MCF 10A (cell line): ENCODE data around the gene ZNF30. TPM values are rescaled to one million over a fixed set of nuclear protein-coding genes. Genes with fewer than 3 reads are reported as not detected.

Experiments used
- BruUV-seq: library from RNA; stranded (reverse); fragments of 400-500 nt; replicated peaks from 2 replicates; lab custom pipeline; 2021; lab: Mats Ljungman, UMichigan
- CTCF ChIA-PET: fragments of 300-600 bp; sonication (Branson Sonifier 250); formaldehyde crosslinking; extraction: SDS; loops from one replicate; lab custom pipeline; 2021; ENCODE audit warnings: antibody characterized with exemption, inconsistent platforms; lab: Yijun Ruan, JAX
- POLR2A ChIA-PET: fragments of 300-600, 350-650 bp; sonication (Branson Sonifier 250); formaldehyde crosslinking; extraction: SDS; loops from one replicate; lab custom pipeline; 2020; ENCODE audit warnings: antibody characterized with exemption, inconsistent platforms; lab: Yijun Ruan, JAX
- DNase-seq: peaks from one replicate; pipeline ENCODE4 v3.0.0-alpha.2; 2018; ENCODE audit not compliant: unreplicated experiment
- H3K27ac Mint-ChIP-seq: one replicate; pipeline ENCODE4 v1.8.0; 2022; ENCODE audit warnings: mild to moderate bottlenecking, low read depth, mixed read lengths; ENCODE audit not compliant: unreplicated experiment
- H3K27me3 Mint-ChIP-seq: one replicate; pipeline ENCODE4 v1.8.0; 2022; ENCODE audit warnings: mixed read lengths; ENCODE audit not compliant: insufficient read depth, unreplicated experiment
- H3K36me3 Mint-ChIP-seq: one replicate; pipeline ENCODE4 v1.8.0; 2022; ENCODE audit warnings: mild to moderate bottlenecking, moderate library complexity, mixed read lengths; ENCODE audit not compliant: insufficient read depth, unreplicated experiment
- H3K4me1 Mint-ChIP-seq: one replicate; pipeline ENCODE4 v1.8.0; 2022; ENCODE audit warnings: mixed read lengths; ENCODE audit not compliant: insufficient read depth, unreplicated experiment
- H3K4me3 Mint-ChIP-seq: one replicate; pipeline ENCODE4 v1.8.0; 2022; ENCODE audit warnings: mild to moderate bottlenecking, moderate library complexity, mixed read lengths; ENCODE audit not compliant: unreplicated experiment
- H3K9me3 Mint-ChIP-seq: one replicate; pipeline ENCODE4 v1.8.0; 2022; ENCODE audit warnings: mixed read lengths; ENCODE audit not compliant: unreplicated experiment
- intact Hi-C: fragments of 100-400 bp; cut with micrococcal nuclease; formaldehyde crosslinking; loops from 2 replicates; pipeline ENCODE4 v1.14.1; 2022
- total RNA-seq: library from RNA; stranded (reverse); gene quantifications from 2 replicates; pipeline ENCODE4 v1.2.3, GENCODE V29; 2022
- TF ChIP-seq, protein P1 (sequence below): fragments of 200-600 bp; IDR thresholded peaks from one replicate; pipeline ENCODE4 v1.8.0; 2022; ENCODE audit warnings: antibody characterized with exemption, mild to moderate bottlenecking; ENCODE audit not compliant: unreplicated experiment

Gene ZNF30
- total RNA-seq, 1 experiment from 2014 or later: 4.0 TPM

DNA sequence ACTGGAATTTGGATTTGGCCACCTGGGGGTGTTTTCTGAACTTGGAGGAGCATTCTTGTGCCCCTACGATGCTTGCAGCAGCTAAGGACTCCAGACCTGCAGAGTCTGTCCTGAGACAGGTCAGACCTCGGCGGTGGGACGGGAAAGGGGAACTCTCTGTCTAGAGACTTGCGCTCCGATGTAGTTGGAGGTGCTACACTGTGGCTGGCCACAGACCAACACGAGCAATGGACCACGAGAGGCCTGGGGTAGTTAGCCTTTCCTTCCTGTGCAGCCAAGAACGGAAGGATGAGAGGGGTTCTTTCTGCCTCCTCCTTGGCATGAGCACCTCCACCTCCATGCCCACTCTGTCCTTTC lies 67.6 kb downstream of the ZNF30 start:
- no TSS peak for BruUV-seq
- Mint-ChIP-seq H3K36me3 (no peaks in the 10 kb centered on the region), H3K9me3 (no peaks in the 10 kb centered on the region), H3K4me3 (no peak overlapping the region), H3K27me3 (peaks cover 13% of the 10 kb centered on the region), H3K27ac (no peak overlapping the region), H3K4me1 (peaks cover 7% of the 10 kb centered on the region)
- intact Hi-C loops: no loop called here
- no peak for DNase-seq
- TF ChIP-seq, protein P1, sequence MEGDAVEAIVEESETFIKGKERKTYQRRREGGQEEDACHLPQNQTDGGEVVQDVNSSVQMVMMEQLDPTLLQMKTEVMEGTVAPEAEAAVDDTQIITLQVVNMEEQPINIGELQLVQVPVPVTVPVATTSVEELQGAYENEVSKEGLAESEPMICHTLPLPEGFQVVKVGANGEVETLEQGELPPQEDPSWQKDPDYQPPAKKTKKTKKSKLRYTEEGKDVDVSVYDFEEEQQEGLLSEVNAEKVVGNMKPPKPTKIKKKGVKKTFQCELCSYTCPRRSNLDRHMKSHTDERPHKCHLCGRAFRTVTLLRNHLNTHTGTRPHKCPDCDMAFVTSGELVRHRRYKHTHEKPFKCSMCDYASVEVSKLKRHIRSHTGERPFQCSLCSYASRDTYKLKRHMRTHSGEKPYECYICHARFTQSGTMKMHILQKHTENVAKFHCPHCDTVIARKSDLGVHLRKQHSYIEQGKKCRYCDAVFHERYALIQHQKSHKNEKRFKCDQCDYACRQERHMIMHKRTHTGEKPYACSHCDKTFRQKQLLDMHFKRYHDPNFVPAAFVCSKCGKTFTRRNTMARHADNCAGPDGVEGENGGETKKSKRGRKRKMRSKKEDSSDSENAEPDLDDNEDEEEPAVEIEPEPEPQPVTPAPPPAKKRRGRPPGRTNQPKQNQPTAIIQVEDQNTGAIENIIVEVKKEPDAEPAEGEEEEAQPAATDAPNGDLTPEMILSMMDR: no peak
- CTCF ChIA-PET: interaction anchor here (0.9 to 1.2 kb wide), 2 partner anchors 16 to 19 kb away, joined by 3 to 4 read pairs; no protein-coding TSS in a partner anchor
- POLR2A ChIA-PET: interaction anchor here (0.7 kb wide), 1 partner anchor 12 kb away, joined by 7 read pairs; no protein-coding TSS in a partner anchor

Other genes starting within 250 kb of the ZNF30 start
- not detected in 2 replicates for gene SCGB2B2, start 249.7 kb upstream of the ZNF30 start, total RNA-seq
- gene ZNF302, start 249.2 kb upstream of the ZNF30 start, total RNA-seq: 3.9 and 4.9 TPM in 2 replicates
- 8.1 and 9.0 TPM in 2 replicates for gene ZNF181, start 192.7 kb upstream of the ZNF30 start, total RNA-seq
- 4.1 and 4.6 TPM in 2 replicates for gene ZNF599, start 153.7 kb upstream of the ZNF30 start, total RNA-seq
- 0.40 and 1.0 TPM in 2 replicates for gene ZNF792, start 37.3 kb downstream of the ZNF30 start, total RNA-seq
- gene GRAMD1A, start 73.4 kb downstream of the ZNF30 start, total RNA-seq: 46.7 and 48.1 TPM in 2 replicates
- 0.19 and 0.27 TPM in 2 replicates for gene SCN1B, start 103.6 kb downstream of the ZNF30 start, total RNA-seq
- not detected in 2 replicates for gene HPN, start 114.8 kb downstream of the ZNF30 start, total RNA-seq
- 4.3 and 6.9 TPM in 2 replicates for gene FXYD3, start 188.9 kb downstream of the ZNF30 start, total RNA-seq
- gene LGI4, start 208.2 kb downstream of the ZNF30 start, total RNA-seq: 0.91 TPM in 1 of 2 replicates, not detected in the other
- not detected in 2 replicates for gene FXYD1, start 211.9 kb downstream of the ZNF30 start, total RNA-seq
- gene FXYD7, start 216.4 kb downstream of the ZNF30 start, total RNA-seq: not detected in 2 replicates
- gene FXYD5, start 227.8 kb downstream of the ZNF30 start, total RNA-seq: 150 and 159 TPM in 2 replicates